Measurements from ENCODE around the gene EIF2B5. TPM values are rescaled to one million over a fixed set of nuclear protein-coding genes. Genes with fewer than 3 reads are reported as not detected.

Gene EIF2B5
- total and polyA plus RNA-seq, 2 donors (not counting 1 experiment from before 2014, with no cell fraction given): 73.2 to 83.8 TPM

DNA sequence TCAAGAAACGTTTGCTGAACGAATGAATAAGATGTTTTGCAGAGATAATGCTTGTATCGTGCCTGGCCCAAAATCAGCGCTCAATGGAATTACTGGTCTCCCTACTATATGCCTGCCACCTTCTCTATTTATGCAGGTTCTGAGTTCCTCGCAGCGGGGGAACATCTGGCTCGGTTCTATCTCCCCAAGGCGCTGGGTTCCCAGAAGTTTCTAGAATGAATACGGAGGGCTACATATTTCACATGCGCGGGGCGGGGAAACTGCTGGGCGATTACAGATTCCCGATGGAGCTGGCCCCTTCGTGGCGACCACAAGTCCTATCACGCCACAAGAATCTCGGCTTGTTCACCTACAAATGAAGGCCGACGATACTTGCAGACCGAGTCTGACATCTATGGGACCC lies 411 bp upstream of the EIF2B5 start:
- CTCF ChIA-PET: interaction anchor here (1.1 to 2.0 kb wide), 7 partner anchors 10 to 426 kb away, joined by 3 to 6 read pairs (median 4); partner anchors contain the start of genes EEF1AKMT4 and EPHB3
- under 1% methylated on average over 21 of the region's 21 CpGs for WGBS (ENCODE audit: insufficient coverage)
- peak overlapping the region; percentile 94 for H3K4me3 Mint-ChIP-seq

DNA sequence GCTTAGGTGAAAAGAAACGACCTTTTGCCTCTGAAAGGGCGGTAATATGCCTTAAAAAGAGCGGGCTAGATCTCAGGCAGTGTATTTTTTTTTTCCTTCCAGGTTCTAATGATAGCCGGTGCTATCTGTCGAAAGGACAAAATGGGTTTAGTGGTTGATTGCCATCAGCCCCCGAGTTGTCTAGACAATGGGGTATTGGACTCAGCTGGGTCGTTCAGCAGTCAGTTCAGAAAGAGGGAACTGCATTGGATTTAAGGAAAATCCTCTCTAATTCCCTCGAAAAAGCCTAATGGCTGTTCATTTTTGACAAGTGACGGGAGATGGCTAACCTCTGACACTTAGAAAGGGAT lies 728 bp downstream of the EIF2B5 start:
- no peaks in the 10 kb centered on the region for H3K9me3 ChIP-seq (ENCODE audit: control extremely low read depth in 1 of 3, control insufficient read depth in 2 of 3, insufficient read depth in 1 of 3, low read length in 2 of 3)
- Mint-ChIP-seq H3K9me3 (ENCODE audit: insufficient read depth) (no peaks in the 10 kb centered on the region), H3K27me3 (no peaks in the 10 kb centered on the region), H3K4me1 (peaks cover 37% of the 10 kb centered on the region), H3K4me3 (peak overlapping the region; percentile 94), H3K27ac (peak overlapping the region; percentile 95)
- peak overlapping the region; percentile 99 for H2AFZ ChIP-seq (ENCODE audit: insufficient read depth, low read depth, low read length, poor library complexity, severe bottlenecking)
- H4K20me1 ChIP-seq (ENCODE audit: control insufficient read depth, insufficient read depth, low read length, poor library complexity, severe bottlenecking): peaks cover 3% of the 10 kb centered on the region
- peak overlapping the region; percentile 67 to 99 (median 95) for H3K4me3 ChIP-seq (ENCODE audit: control extremely low read depth in 1 of 5, extremely low read depth in 1 of 5, insufficient read depth in 1 of 5, low read depth in 2 of 5, low read length in 4 of 5)
- DNase-seq: no peak
- peaks cover 29% of the 10 kb centered on the region for H3K79me2 ChIP-seq (ENCODE audit: control insufficient read depth, insufficient read depth, low read length)
- peak overlapping the region; percentile 76 for H3K9ac ChIP-seq (ENCODE audit: low read length)
- H3K36me3 ChIP-seq (replicated peaks in 1 of 2; ENCODE audit: control extremely low read depth in 1 of 2, control insufficient read depth in 1 of 2, extremely low read depth in 1 of 2, insufficient read depth in 2 of 2, low read length in 1 of 2): peaks cover 1 to 9% of the 10 kb centered on the region in 2 experiments
- peak overlapping the region; percentile 95 for H3K4me2 ChIP-seq (replicated peaks; ENCODE audit: low read depth, low read length, poor library complexity, severe bottlenecking)
- TF ChIP-seq EZH2 (IDR thresholded peaks at IDR 0.05; ENCODE audit: borderline replicate concordance, insufficient read depth, low read depth, low read length, poor library complexity, severe bottlenecking): no peak
- TF ChIP-seq, protein P1, sequence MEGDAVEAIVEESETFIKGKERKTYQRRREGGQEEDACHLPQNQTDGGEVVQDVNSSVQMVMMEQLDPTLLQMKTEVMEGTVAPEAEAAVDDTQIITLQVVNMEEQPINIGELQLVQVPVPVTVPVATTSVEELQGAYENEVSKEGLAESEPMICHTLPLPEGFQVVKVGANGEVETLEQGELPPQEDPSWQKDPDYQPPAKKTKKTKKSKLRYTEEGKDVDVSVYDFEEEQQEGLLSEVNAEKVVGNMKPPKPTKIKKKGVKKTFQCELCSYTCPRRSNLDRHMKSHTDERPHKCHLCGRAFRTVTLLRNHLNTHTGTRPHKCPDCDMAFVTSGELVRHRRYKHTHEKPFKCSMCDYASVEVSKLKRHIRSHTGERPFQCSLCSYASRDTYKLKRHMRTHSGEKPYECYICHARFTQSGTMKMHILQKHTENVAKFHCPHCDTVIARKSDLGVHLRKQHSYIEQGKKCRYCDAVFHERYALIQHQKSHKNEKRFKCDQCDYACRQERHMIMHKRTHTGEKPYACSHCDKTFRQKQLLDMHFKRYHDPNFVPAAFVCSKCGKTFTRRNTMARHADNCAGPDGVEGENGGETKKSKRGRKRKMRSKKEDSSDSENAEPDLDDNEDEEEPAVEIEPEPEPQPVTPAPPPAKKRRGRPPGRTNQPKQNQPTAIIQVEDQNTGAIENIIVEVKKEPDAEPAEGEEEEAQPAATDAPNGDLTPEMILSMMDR (IDR thresholded peaks at IDR 0.05): no peak
- H3K27ac ChIP-seq (ENCODE audit: low read length in 2 of 2): peak overlapping the region; percentile 78 to 86
- WGBS (ENCODE audit: insufficient coverage): 0% methylated on average over 6 of the region's 9 CpGs
- ChIA-PET POLR2A (interaction anchor here (1.2 to 1.8 kb wide), 3 partner anchors 11 to 39 kb away, joined by 3 to 5 read pairs (median 4); partner anchors contain the start of gene AP2M1), CTCF (interaction anchor here (0.7 to 2.0 kb wide), 3 partner anchors 38 to 118 kb away, joined by 3 to 5 read pairs (median 3); partner anchors contain the start of genes ABCC5 and EEF1AKMT4)
- no peak for ATAC-seq (ENCODE audit: low read depth)
- intact Hi-C loops (cut with micrococcal nuclease): loop anchor here (1.0 to 5.0 kb wide), 11 partner anchors 19 to 576 kb away; partner anchors contain the start of genes ABCC5, ABCF3, AP2M1 and DVL3
- H3K27me3 ChIP-seq (replicated peaks in 1 of 4; ENCODE audit: control extremely low read depth in 1 of 4, control insufficient read depth in 3 of 4, insufficient read depth in 4 of 4, low read length in 3 of 4): no peaks in the 10 kb centered on the region
- H3K4me1 ChIP-seq (ENCODE audit: control insufficient read depth in 2 of 2, insufficient read depth in 2 of 2, low read length in 2 of 2): peaks cover 15 to 19% of the 10 kb centered on the region in 2 donors

More for the DNA sequence above, 411 bp upstream of the EIF2B5 start:
- H3K4me2 ChIP-seq (replicated peaks; ENCODE audit: low read depth, low read length, poor library complexity, severe bottlenecking): peak overlapping the region; percentile 95
- H3K4me1 ChIP-seq (ENCODE audit: control insufficient read depth in 2 of 2, insufficient read depth in 2 of 2, low read length in 2 of 2): peaks cover 15 to 19% of the 10 kb centered on the region in 2 donors
- ATAC-seq (ENCODE audit: low read depth) (peak; percentile 12), DNase-seq (no peak)
- TF ChIP-seq, protein P1 (IDR thresholded peaks at IDR 0.05): no peak
- TF ChIP-seq EZH2 (IDR thresholded peaks at IDR 0.05; ENCODE audit: borderline replicate concordance, insufficient read depth, low read depth, low read length, poor library complexity, severe bottlenecking): no peak
- peak overlapping the region; percentile 76 for H3K9ac ChIP-seq (ENCODE audit: low read length)
- H3K27ac ChIP-seq (ENCODE audit: low read length in 2 of 2): peak overlapping the region; percentile 78 to 86
- H4K20me1 ChIP-seq (ENCODE audit: control insufficient read depth, insufficient read depth, low read length, poor library complexity, severe bottlenecking): no peaks in the 10 kb centered on the region
- H3K27me3 ChIP-seq (replicated peaks in 1 of 4; ENCODE audit: control extremely low read depth in 1 of 4, control insufficient read depth in 3 of 4, insufficient read depth in 4 of 4, low read length in 3 of 4): no peaks in the 10 kb centered on the region
- peak overlapping the region; percentile 99 for H2AFZ ChIP-seq (ENCODE audit: insufficient read depth, low read depth, low read length, poor library complexity, severe bottlenecking)
- POLR2A ChIA-PET: interaction anchor here (0.6 to 1.8 kb wide), 4 partner anchors 40 to 250 kb away, joined by 3 to 5 read pairs (median 4); partner anchors contain the start of genes ABCF3, AP2M1 and PARL
- peak overlapping the region; percentile 92 to 99 (median 95) for H3K4me3 ChIP-seq (ENCODE audit: control extremely low read depth in 1 of 5, extremely low read depth in 1 of 5, insufficient read depth in 1 of 5, low read depth in 2 of 5, low read length in 4 of 5)
- intact Hi-C loops (cut with micrococcal nuclease): loop anchor here (1.0 to 5.0 kb wide), 11 partner anchors 21 to 578 kb away; partner anchors contain the start of genes ABCC5, ABCF3, AP2M1 and DVL3
- H3K27me3 Mint-ChIP-seq: no peaks in the 10 kb centered on the region
- H3K9me3 ChIP-seq (ENCODE audit: control extremely low read depth in 1 of 3, control insufficient read depth in 2 of 3, insufficient read depth in 1 of 3, low read length in 2 of 3): no peaks in the 10 kb centered on the region
- no peaks in the 10 kb centered on the region for H3K9me3 Mint-ChIP-seq (ENCODE audit: insufficient read depth)
- peaks cover 29% of the 10 kb centered on the region for H3K79me2 ChIP-seq (ENCODE audit: control insufficient read depth, insufficient read depth, low read length)
- no peaks in the 10 kb centered on the region for H3K36me3 ChIP-seq (replicated peaks in 1 of 2; ENCODE audit: control extremely low read depth in 1 of 2, control insufficient read depth in 1 of 2, extremely low read depth in 1 of 2, insufficient read depth in 2 of 2, low read length in 1 of 2)
- H3K4me1 Mint-ChIP-seq: peaks cover 37% of the 10 kb centered on the region
- H3K27ac Mint-ChIP-seq: peak overlapping the region; percentile 95

Measured in B cell (primary cell).